GM10248 (cell line): ENCODE measurements around the gene COL4A2.

ENCODE experiments used
- CTCF ChIA-PET: fragments of 300-600 bp; sonication (Branson Sonifier 250); formaldehyde crosslinking; extraction: SDS; loops from one replicate; lab custom pipeline; 2021; ENCODE audit warnings: antibody characterized with exemption; lab: Yijun Ruan, JAX
- POLR2A ChIA-PET: fragments of 350-650 bp; sonication (Branson Sonifier 250); formaldehyde crosslinking; extraction: SDS; loops from one replicate; lab custom pipeline; 2020; ENCODE audit warnings: antibody characterized with exemption; lab: Yijun Ruan, JAX
- DNase-seq: peaks from one replicate; pipeline ENCODE4 v3.0.0; 2012; ENCODE audit errors: extremely low spot score
- TF ChIP-seq, protein P1 (sequence below): IDR thresholded peaks from 2 replicates; pipeline ENCODE4 v1.5.1; 2012; ENCODE audit warnings: mild to moderate bottlenecking, low read depth; ENCODE audit errors: extremely low read depth, missing control alignments, control extremely low read depth

Gene COL4A2

DNA sequence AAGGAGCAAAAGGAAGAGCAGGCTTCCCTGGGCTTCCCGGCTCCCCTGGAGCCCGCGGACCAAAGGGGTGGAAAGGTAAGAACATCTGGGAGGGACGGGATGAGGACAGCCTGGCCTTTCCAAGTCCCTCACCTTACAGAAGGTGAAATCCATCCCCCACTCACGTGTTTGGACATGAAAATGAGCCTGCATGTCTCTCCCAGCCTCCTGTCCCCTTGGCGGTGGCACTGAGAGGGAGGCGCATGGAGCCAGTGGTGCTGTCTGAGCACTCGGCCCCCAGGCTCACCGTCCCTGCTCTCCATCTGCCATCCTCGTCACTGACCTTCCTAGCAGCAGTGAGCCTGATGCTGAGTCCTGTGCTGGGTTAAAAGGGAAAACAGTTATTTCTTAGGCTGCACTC, 150.3 kb downstream of the COL4A2 start:
- no peak for DNase-seq
- CTCF ChIA-PET: no interaction called here
- POLR2A ChIA-PET: no interaction called here
- TF ChIP-seq, protein P1, sequence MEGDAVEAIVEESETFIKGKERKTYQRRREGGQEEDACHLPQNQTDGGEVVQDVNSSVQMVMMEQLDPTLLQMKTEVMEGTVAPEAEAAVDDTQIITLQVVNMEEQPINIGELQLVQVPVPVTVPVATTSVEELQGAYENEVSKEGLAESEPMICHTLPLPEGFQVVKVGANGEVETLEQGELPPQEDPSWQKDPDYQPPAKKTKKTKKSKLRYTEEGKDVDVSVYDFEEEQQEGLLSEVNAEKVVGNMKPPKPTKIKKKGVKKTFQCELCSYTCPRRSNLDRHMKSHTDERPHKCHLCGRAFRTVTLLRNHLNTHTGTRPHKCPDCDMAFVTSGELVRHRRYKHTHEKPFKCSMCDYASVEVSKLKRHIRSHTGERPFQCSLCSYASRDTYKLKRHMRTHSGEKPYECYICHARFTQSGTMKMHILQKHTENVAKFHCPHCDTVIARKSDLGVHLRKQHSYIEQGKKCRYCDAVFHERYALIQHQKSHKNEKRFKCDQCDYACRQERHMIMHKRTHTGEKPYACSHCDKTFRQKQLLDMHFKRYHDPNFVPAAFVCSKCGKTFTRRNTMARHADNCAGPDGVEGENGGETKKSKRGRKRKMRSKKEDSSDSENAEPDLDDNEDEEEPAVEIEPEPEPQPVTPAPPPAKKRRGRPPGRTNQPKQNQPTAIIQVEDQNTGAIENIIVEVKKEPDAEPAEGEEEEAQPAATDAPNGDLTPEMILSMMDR: no peak

DNA sequence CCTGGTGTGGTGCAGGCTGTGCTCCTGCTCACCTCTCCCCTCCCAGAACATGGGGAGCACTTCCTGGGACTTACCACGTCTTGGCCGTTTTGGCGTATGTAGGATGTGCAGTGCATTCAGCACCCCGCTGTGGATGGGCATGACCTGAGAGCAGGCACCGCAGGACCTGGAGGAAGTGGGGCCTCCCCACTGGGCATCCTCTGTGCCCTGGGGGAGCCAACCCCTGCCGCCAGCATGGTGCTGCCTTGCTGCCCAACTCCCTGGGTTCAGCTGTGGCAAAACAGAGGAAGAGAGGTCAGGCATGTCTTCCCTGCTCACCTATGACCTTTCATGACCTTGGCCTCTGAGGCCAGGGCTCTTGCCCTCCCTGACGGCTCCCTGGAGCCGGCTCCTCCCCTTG, 150.9 kb downstream of the COL4A2 start:
- ChIA-PET POLR2A (no interaction called here), CTCF (interaction anchor here (1.2 to 1.7 kb wide), 3 partner anchors 14 to 362 kb away, joined by 3 to 7 read pairs (median 4); no protein-coding TSS in a partner anchor)
- DNase-seq: no peak
- TF ChIP-seq, protein P1: no peak

DNA sequence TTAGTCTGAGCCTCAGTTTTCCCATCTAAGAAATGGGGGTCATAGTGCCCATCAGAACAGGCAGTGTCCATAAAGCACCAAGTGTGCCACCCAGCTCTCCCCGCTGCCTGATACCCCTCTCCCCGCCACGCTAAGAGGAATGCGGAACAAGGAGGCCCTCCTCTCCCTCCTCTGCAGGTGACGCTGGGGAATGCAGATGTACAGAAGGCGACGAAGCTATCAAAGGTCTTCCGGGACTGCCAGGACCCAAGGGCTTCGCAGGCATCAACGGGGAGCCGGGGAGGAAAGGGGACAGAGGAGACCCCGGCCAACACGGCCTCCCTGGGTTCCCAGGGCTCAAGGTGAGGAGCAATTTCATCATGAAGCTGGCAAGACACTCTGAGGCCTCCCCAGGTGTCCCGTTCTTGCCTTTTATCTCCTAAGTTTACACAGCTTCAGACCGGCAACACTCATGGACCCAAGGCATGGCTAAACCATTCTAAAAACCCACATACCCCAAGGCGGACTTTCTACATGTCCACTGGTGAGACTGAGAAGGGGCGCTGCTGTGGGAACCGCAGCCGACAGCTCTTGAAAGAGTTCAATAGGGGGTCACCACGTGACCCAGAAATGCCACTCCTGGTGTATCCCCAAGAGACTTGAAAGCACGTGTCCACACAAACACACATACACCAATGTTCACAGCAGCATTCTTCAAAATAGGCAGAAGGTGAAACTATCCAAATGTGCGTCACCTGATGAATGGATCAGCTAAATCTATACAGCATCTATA, 151.7 kb downstream of the COL4A2 start:
- ChIA-PET CTCF (interaction anchor here (0.8 to 1.7 kb wide), 4 partner anchors 14 to 361 kb away, joined by 3 to 7 read pairs (median 4); no protein-coding TSS in a partner anchor), POLR2A (no interaction called here)
- no peak for DNase-seq
- TF ChIP-seq, protein P1: no peak

DNA sequence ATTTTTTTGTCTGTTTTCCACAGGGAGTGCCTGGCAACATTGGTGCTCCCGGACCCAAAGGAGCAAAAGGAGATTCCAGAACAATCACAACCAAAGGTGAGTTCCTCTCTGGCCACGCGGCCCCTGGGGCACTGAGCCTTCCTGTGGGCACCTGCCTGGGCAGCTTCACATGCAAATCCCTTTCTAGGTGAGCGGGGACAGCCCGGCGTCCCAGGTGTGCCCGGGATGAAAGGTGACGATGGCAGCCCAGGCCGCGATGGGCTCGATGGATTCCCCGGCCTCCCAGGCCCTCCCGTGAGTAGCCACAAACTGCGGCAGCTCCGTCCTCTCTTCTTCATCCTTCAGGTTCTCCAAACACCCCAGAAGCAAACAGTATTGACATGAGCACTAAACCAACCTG, 155.0 kb downstream of the COL4A2 start:
- DNase-seq: no peak
- ChIA-PET POLR2A (no interaction called here), CTCF (interaction anchor here (1.1 to 1.8 kb wide), 3 partner anchors 9 to 63 kb away, joined by 3 to 5 read pairs (median 3); no protein-coding TSS in a partner anchor)
- TF ChIP-seq, protein P1: no peak

DNA sequence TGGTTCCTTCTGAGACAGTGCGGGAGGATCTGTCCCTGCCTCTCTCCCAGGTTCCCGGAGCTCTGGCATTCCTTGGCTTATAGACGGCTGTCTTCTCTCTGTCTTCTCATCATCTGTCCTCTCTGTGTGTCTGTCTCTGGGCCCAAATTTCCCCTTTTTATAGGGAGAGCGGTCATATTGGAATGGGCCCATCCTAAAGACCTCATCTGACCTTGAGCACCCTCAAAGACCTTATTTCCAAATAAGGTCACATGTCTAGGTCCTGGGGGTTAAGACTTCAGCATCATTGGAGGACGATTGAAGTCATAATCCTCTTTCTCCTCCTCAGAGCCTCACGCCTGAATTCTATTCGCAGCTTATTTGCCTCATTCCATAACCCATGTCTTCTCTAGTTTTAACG, 156.1 kb downstream of the COL4A2 start:
- TF ChIP-seq, protein P1: no peak
- ChIA-PET CTCF (interaction anchor here (0.9 to 1.8 kb wide), 2 partner anchors 9 to 19 kb away, joined by 3 to 5 read pairs; no protein-coding TSS in a partner anchor), POLR2A (no interaction called here)
- DNase-seq: no peak

DNA sequence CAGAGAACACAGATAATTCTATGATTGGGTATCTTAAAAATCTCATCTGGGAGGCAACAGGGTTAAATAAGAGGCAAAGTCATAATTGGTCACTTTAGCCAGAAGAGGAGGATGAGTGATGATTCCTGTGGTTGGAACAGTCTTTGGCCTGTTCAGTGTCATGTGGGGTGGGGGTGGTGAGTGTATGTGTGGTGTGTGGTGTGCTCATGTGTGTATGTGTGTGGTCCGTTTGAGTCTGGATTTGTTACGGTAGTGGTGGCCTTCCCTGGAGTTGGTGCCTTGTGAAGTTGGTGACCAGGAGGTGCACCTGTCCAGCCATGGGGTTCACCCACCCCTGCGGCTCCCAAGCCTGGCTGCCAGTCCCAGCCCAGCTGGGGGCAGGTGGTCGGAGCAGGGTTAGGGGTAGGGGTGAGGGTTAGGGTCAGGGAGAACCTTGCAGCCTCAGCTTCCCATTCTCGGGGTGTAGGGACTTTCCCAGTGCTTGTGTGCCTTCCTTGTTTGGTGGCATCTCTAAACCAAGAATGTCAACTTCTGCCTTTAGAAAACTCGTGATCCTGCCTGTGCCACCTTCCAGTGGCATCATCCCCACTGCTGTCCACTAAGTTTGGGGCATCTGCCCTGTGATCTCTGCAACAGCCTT, 156.9 kb downstream of the COL4A2 start:
- ChIA-PET CTCF (interaction anchor here (1.0 to 4.1 kb wide), 3 partner anchors 9 to 253 kb away, joined by 3 to 45 read pairs (median 3); no protein-coding TSS in a partner anchor), POLR2A (interaction anchor here (0.6 kb wide), 1 partner anchor 22 kb away, joined by 3 read pairs; no protein-coding TSS in a partner anchor)
- TF ChIP-seq, protein P1: no peak
- no peak for DNase-seq
